ENCODE measurements around the gene PRL. TPM values are rescaled to one million over a fixed set of nuclear protein-coding genes. Genes with fewer than 3 reads are reported as not detected.

Gene PRL
- total RNA-seq, 1 experiment from 2014 or later: not detected

DNA sequence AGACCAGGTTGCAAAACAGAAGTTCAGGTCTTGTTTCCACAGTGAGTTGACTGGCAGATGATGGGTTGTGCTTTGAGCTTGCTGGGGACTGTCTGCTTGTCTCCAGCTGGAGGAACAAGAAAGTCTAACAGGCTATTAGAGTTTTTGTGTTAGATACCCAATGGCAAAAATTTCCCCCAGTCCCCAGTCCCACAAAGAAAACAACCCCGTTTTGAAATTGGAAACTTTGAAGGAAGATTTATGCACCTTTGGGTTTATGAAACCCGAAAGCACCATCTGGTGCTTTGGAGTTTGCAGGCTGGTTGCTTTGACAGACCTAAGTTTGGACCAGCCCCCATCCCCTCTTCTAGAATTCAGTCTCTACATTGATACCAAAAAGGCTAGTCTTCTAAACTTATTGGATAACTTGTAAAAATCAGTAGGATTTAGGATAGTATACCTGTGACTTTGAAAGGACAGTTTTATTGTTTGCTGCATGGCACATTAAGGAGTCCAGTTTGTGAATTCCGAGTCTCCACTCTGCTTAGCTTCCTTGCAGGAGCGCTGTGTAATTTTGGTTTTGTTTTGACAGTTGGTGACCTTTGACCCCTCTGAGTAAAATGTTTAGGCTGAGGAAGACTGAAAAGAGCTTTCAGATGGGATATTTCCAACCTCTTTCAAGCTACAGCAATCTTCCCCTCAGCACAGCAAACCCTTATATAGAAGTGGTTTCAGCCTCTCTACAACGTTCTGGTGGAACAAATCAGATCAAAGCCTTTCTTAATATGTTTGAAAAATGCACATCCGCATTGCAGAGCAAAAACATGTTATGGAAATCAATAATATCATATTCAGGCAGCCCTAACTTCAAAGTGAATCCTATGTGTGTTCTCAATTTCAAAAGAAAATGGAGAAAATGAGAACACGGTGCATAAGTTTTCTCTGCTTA lies 25.5 kb upstream of the PRL start:
- Mint-ChIP-seq H3K36me3 (ENCODE audit: insufficient read depth, unreplicated experiment) (no peaks in the 10 kb centered on the region), H3K9me3 (ENCODE audit: unreplicated experiment) (peaks cover 3% of the 10 kb centered on the region), H3K4me1 (ENCODE audit: low read depth, unreplicated experiment) (no peaks in the 10 kb centered on the region), H3K27ac (ENCODE audit: unreplicated experiment) (no peak overlapping the region), H3K27me3 (ENCODE audit: insufficient read depth, unreplicated experiment) (no peaks in the 10 kb centered on the region), H3K4me3 (ENCODE audit: unreplicated experiment) (no peak overlapping the region)
- Histone ChIP-seq H3K27me3 (replicated peaks; ENCODE audit: control insufficient read depth, insufficient read depth, low read length) (no peaks in the 10 kb centered on the region), H3K9me3 (0 out of 2 replicates have a peak, but pooled peaks cover 4% of the 10 kb centered on the region), H3K4me1 (no peaks in the 10 kb centered on the region), H3K4me3 (ENCODE audit: low read depth, low read length) (no peak overlapping the region), H3K36me3 (ENCODE audit: control insufficient read depth, insufficient read depth, low read length) (no peaks in the 10 kb centered on the region)
- BruUV-seq (replicated peaks): no TSS peak
- TF ChIP-seq, protein P1, sequence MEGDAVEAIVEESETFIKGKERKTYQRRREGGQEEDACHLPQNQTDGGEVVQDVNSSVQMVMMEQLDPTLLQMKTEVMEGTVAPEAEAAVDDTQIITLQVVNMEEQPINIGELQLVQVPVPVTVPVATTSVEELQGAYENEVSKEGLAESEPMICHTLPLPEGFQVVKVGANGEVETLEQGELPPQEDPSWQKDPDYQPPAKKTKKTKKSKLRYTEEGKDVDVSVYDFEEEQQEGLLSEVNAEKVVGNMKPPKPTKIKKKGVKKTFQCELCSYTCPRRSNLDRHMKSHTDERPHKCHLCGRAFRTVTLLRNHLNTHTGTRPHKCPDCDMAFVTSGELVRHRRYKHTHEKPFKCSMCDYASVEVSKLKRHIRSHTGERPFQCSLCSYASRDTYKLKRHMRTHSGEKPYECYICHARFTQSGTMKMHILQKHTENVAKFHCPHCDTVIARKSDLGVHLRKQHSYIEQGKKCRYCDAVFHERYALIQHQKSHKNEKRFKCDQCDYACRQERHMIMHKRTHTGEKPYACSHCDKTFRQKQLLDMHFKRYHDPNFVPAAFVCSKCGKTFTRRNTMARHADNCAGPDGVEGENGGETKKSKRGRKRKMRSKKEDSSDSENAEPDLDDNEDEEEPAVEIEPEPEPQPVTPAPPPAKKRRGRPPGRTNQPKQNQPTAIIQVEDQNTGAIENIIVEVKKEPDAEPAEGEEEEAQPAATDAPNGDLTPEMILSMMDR (IDR thresholded peaks at IDR 0.05; ENCODE audit: insufficient read depth in 1 of 2, low read depth in 1 of 2, low read length in 1 of 2, severe bottlenecking in 1 of 2, unreplicated experiment in 1 of 2): no peak
- DNase-seq: no peak
- POLR2A ChIA-PET: interaction anchor here (0.5 kb wide), 1 partner anchor 521 kb away, joined by 4 read pairs; no protein-coding TSS in a partner anchor
- CTCF ChIA-PET: no interaction called here
- intact Hi-C loops (cut with micrococcal nuclease; ENCODE audit: unreplicated experiment): no loop called here

DNA sequence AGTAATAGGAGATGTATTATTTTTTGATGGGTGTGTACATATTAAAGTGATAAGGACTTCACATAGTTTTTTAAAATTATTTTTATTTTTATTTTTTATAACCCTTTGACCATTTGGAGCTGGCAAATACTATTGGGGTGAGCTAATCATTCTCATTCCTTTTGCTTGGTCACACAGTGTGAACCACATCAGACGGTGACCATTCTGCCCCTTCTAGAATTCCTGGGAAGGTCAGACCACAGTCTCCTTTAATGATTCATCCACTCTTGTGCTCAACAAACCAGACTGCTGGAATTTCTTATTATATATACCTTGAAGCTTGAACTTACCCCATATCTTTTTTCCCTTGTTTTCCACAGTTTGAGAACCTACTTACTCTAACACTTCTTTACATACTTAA lies 23.9 kb upstream of the PRL start:
- H3K36me3 Mint-ChIP-seq (ENCODE audit: insufficient read depth, unreplicated experiment): no peaks in the 10 kb centered on the region
- H3K36me3 ChIP-seq (ENCODE audit: control insufficient read depth, insufficient read depth, low read length): no peaks in the 10 kb centered on the region
- no peaks in the 10 kb centered on the region for H3K27me3 Mint-ChIP-seq (ENCODE audit: insufficient read depth, unreplicated experiment)
- DNase-seq: no peak
- ChIA-PET CTCF (no interaction called here), POLR2A (no interaction called here)
- H3K9me3 ChIP-seq: 0 out of 2 replicates have a peak, but pooled peaks cover 4% of the 10 kb centered on the region
- H3K27me3 ChIP-seq (replicated peaks; ENCODE audit: control insufficient read depth, insufficient read depth, low read length): no peaks in the 10 kb centered on the region
- no peaks in the 10 kb centered on the region for H3K4me1 Mint-ChIP-seq (ENCODE audit: low read depth, unreplicated experiment)
- H3K4me3 Mint-ChIP-seq (ENCODE audit: unreplicated experiment): no peak overlapping the region
- H3K9me3 Mint-ChIP-seq (ENCODE audit: unreplicated experiment): peaks cover 10% of the 10 kb centered on the region
- no TSS peak for BruUV-seq (replicated peaks)
- no peak overlapping the region for H3K4me3 ChIP-seq (ENCODE audit: low read depth, low read length)
- H3K27ac Mint-ChIP-seq (ENCODE audit: unreplicated experiment): no peak overlapping the region
- TF ChIP-seq, protein P1 (IDR thresholded peaks at IDR 0.05; ENCODE audit: insufficient read depth in 1 of 2, low read depth in 1 of 2, low read length in 1 of 2, severe bottlenecking in 1 of 2, unreplicated experiment in 1 of 2): no peak
- intact Hi-C loops (cut with micrococcal nuclease; ENCODE audit: unreplicated experiment): no loop called here
- H3K4me1 ChIP-seq: no peaks in the 10 kb centered on the region

DNA sequence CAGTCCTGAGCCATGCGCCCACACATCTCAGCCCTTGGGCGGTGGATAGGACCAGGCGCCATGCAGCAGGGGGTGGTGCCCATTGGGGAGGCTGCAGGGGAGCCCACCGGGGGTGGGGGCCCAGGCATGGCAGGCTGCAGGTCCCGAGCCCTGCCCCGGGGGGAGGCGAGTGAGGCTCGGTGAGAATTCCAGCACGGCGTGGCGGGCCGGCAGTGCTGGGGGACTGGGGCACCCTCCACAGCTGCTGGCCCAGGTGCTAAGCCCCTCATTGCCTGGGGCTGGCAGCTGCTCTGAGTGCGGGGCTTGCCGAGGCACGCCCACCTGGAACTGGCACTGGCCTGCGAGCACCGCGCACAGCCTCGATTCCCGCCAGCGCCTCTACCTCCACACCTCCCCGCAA lies 21.6 kb upstream of the PRL start:
- BruUV-seq (replicated peaks): no TSS peak
- no peaks in the 10 kb centered on the region for H3K27me3 Mint-ChIP-seq (ENCODE audit: insufficient read depth, unreplicated experiment)
- ChIA-PET CTCF (no interaction called here), POLR2A (no interaction called here)
- DNase-seq: no peak
- TF ChIP-seq, protein P1 (IDR thresholded peaks at IDR 0.05; ENCODE audit: insufficient read depth in 1 of 2, low read depth in 1 of 2, low read length in 1 of 2, severe bottlenecking in 1 of 2, unreplicated experiment in 1 of 2): no peak
- H3K36me3 Mint-ChIP-seq (ENCODE audit: insufficient read depth, unreplicated experiment): no peaks in the 10 kb centered on the region
- no peak overlapping the region for H3K4me3 Mint-ChIP-seq (ENCODE audit: unreplicated experiment)
- Histone ChIP-seq H3K9me3 (0 out of 2 replicates have a peak, but pooled peaks cover 4% of the 10 kb centered on the region), H3K4me3 (ENCODE audit: low read depth, low read length) (no peak overlapping the region), H3K4me1 (no peaks in the 10 kb centered on the region), H3K27me3 (replicated peaks; ENCODE audit: control insufficient read depth, insufficient read depth, low read length) (no peaks in the 10 kb centered on the region), H3K36me3 (ENCODE audit: control insufficient read depth, insufficient read depth, low read length) (no peaks in the 10 kb centered on the region)
- H3K9me3 Mint-ChIP-seq (ENCODE audit: unreplicated experiment): peaks cover 21% of the 10 kb centered on the region
- H3K4me1 Mint-ChIP-seq (ENCODE audit: low read depth, unreplicated experiment): no peaks in the 10 kb centered on the region
- intact Hi-C loops (cut with micrococcal nuclease; ENCODE audit: unreplicated experiment): no loop called here
- H3K27ac Mint-ChIP-seq (ENCODE audit: unreplicated experiment): no peak overlapping the region
